CD14-positive monocyte (primary cell): ENCODE data around the gene PEMT. TPM values are rescaled to one million over a fixed set of nuclear protein-coding genes. Genes with fewer than 3 reads are reported as not detected.

Experiments used
- DNase-seq, 3 donors: peaks; one replicate each; pipeline ENCODE4 v3.0.0-alpha.2; 2011 to 2022
- H2AFZ ChIP-seq: 2 replicates; pipeline ENCODE4 v1.6.0; 2012; ENCODE audit warnings: mild to moderate bottlenecking, low read depth, low read length, inconsistent platforms; ENCODE audit not compliant: insufficient read depth, poor library complexity, severe bottlenecking
- H3K27ac ChIP-seq, 2 donors: 1 replicate in 1 of 2; 2 replicates in 1 of 2; pipeline ENCODE4 v1.5.1; 2012 to 2013; ENCODE audit warnings: low read length in 2 of 2, control low read depth in 1 of 2, inconsistent platforms in 1 of 2, low read depth in 1 of 2, mild to moderate bottlenecking in 1 of 2
- H3K27me3 ChIP-seq, 2 donors: one replicate each; pipeline versions ENCODE4 v1.6.0 to v1.6.1; 2011 to 2013; ENCODE audit warnings: low read length in 2 of 2; ENCODE audit not compliant: control insufficient read depth in 2 of 2, insufficient read depth in 2 of 2
- H3K36me3 ChIP-seq, 2 donors: replicated peaks in 1 of 2; 1 replicate in 1 of 2; 2 replicates in 1 of 2; pipeline versions ENCODE4 v1.5.1 to v1.6.1; 2012 to 2013; ENCODE audit warnings: low read length in 2 of 2, control low read depth in 1 of 2, inconsistent platforms in 1 of 2, mild to moderate bottlenecking in 1 of 2; ENCODE audit not compliant: insufficient read depth in 2 of 2, control insufficient read depth in 1 of 2
- H3K4me1 ChIP-seq, 2 donors: 1 replicate in 1 of 2; 2 replicates in 1 of 2; pipeline versions ENCODE4 v1.5.1 to v1.6.1; 2012 to 2013; ENCODE audit warnings: low read length in 2 of 2, control low read depth in 1 of 2, inconsistent platforms in 1 of 2, mild to moderate bottlenecking in 1 of 2, moderate library complexity in 1 of 2; ENCODE audit not compliant: insufficient read depth in 2 of 2, control insufficient read depth in 1 of 2
- H3K4me2 ChIP-seq: replicated peaks from 2 replicates; pipeline ENCODE3; 2012; ENCODE audit warnings: low read length, moderate library complexity, mild to moderate bottlenecking; ENCODE audit not compliant: poor library complexity, severe bottlenecking; ENCODE audit errors: extremely low read depth
- H3K4me3 ChIP-seq, 3 experiments: fragments of 200-600 bp in 1 of 3; sonication (generic) in 1 of 3; replicated peaks in 1 of 3; 1 replicate in 2 of 3; 2 replicates in 1 of 3; pipeline ENCODE4 v1.5.1; 2011 to 2013; ENCODE audit warnings: low read length in 3 of 3, mild to moderate bottlenecking in 3 of 3, control low read depth in 2 of 3, low read depth in 2 of 3, inconsistent platforms in 1 of 3, moderate library complexity in 1 of 3
- H3K79me2 ChIP-seq: 2 replicates; pipeline ENCODE4 v1.6.0; 2012; ENCODE audit warnings: mild to moderate bottlenecking, control low read depth, inconsistent platforms, low read length, moderate library complexity; ENCODE audit not compliant: insufficient read depth
- H3K9ac ChIP-seq: 2 replicates; pipeline ENCODE4 v1.6.0; 2017; ENCODE audit warnings: low read length, mild to moderate bottlenecking; ENCODE audit not compliant: insufficient read depth, poor library complexity, severe bottlenecking
- H3K9me3 ChIP-seq, 2 donors: replicated peaks in 1 of 2; 1 replicate in 1 of 2; 2 replicates in 1 of 2; pipeline versions ENCODE4 v1.5.1 to v1.6.1; 2012 to 2013; ENCODE audit warnings: low read length in 2 of 2, control low read depth in 1 of 2; ENCODE audit not compliant: control insufficient read depth in 1 of 2, insufficient read depth in 1 of 2
- H4K20me1 ChIP-seq: 2 replicates; pipeline ENCODE4 v1.6.0; 2012; ENCODE audit warnings: mild to moderate bottlenecking, low read length, control low read depth, moderate library complexity; ENCODE audit not compliant: insufficient read depth
- H3K27ac Mint-ChIP-seq, 7 donors: one replicate each; pipeline ENCODE4 v1.8.0; 2020; ENCODE audit warnings: mild to moderate bottlenecking in 7 of 7, mixed read lengths in 7 of 7, moderate library complexity in 6 of 7, inconsistent platforms in 2 of 7
- H3K27me3 Mint-ChIP-seq, 3 donors: one replicate each; pipeline ENCODE4 v1.8.0; 2021 to 2022; ENCODE audit warnings: low read depth in 3 of 3, mild to moderate bottlenecking in 3 of 3, mixed read lengths in 3 of 3, moderate library complexity in 3 of 3, inconsistent platforms in 1 of 3
- H3K36me3 Mint-ChIP-seq, 2 donors: one replicate each; pipeline ENCODE4 v1.8.0; 2020; ENCODE audit warnings: mixed read lengths in 2 of 2, inconsistent platforms in 1 of 2, mild to moderate bottlenecking in 1 of 2
- H3K4me1 Mint-ChIP-seq: one replicate; pipeline ENCODE4 v1.8.0; 2020; ENCODE audit warnings: mild to moderate bottlenecking, mixed read lengths
- H3K4me3 Mint-ChIP-seq, 2 donors: one replicate each; pipeline ENCODE4 v1.8.0; 2020; ENCODE audit warnings: mild to moderate bottlenecking in 2 of 2, mixed read lengths in 2 of 2, moderate library complexity in 1 of 2
- H3K9me3 Mint-ChIP-seq, 7 donors: one replicate each; pipeline ENCODE4 v1.8.0; 2020 to 2022; ENCODE audit warnings: mixed read lengths in 7 of 7, mild to moderate bottlenecking in 6 of 7, moderate library complexity in 6 of 7, inconsistent platforms in 2 of 7
- CTCF ChIP-seq: fragments of 200-600 bp; IDR thresholded peaks from one replicate; pipeline ENCODE4 v1.8.0; 2022; ENCODE audit warnings: antibody characterized with exemption, mild to moderate bottlenecking
- WGBS: methylation state at CpG from one replicate; pipeline ENCODE4 v1.1.5; 2013; ENCODE audit warnings: missing lambda C conversion rate; ENCODE audit not compliant: insufficient coverage; 5-methylcytosine and 5-hydroxymethylcytosine counted together
- intact Hi-C, 2 donors: fragments of 100-400 bp; cut with micrococcal nuclease; formaldehyde crosslinking; loops; one replicate each; pipeline versions ENCODE4 v1.15.0 to v1.15.1; 2023
- polyA plus RNA-seq, 3 donors: library from polyadenylated mRNA; depleted of rRNA in 1 of 3; unstranded in 2 of 3; stranded (reverse) in 1 of 3; fragments of 300-500 nt in 2 of 3; fragments of >200 nt in 1 of 3; fragmentation: Illumina TruSeq in 2 of 3; gene quantifications; 1 replicate in 2 of 3; 2 replicates in 1 of 3; pipeline ENCODE4 v1.2.3, GENCODE V29; 2012 to 2021

Gene PEMT
- polyA plus RNA-seq, 3 donors = 26.7 to 41.0 (median 38.4) TPM

DNA sequence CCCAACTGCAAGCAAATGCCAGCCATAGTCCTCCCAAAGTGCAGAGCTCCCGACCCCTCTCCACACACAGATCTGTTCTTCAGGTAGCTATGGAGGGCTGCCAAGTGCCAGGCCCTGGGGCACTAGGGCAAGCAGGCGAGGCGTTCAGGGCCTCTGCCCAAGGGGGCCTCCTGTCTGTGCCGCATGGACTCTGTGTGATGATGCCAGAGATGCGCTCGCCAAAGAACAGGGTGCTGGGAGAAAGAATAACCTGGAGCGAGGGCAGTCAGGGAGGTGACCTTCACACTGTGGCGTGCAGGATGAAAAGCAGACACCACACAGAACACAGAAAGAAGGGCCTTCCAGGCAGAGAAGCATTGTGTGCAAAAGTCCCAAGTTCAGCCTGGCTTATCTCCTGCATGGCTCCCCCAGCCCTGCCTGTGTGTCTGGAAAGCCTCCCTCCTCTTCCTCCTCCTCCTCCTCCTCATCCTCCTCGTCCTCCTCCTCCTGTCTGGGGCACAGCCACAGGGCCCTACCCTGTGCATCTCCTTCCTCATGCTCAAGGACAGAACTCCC is 44.2 kb downstream of the PEMT start:
- Histone ChIP-seq H3K4me2 (no peak overlapping the region), H3K9ac (no peak overlapping the region), H2AFZ (no peak overlapping the region), H4K20me1 (no peaks in the 10 kb centered on the region), H3K4me3 (no peak overlapping the region), H3K27me3 (no peaks in the 10 kb centered on the region), H3K4me1 (no peaks in the 10 kb centered on the region), H3K36me3 (no peaks in the 10 kb centered on the region), H3K9me3 (no peaks in the 10 kb centered on the region), H3K27ac (no peak overlapping the region), H3K79me2 (no peaks in the 10 kb centered on the region)
- no peak for DNase-seq
- Mint-ChIP-seq H3K9me3 (no peaks in the 10 kb centered on the region), H3K36me3 (no peaks in the 10 kb centered on the region), H3K27ac (no peak overlapping the region), H3K4me1 (no peaks in the 10 kb centered on the region), H3K27me3 (peaks cover 0 to 1% (median 0%) of the 10 kb centered on the region in 3 donors), H3K4me3 (no peak overlapping the region)
- intact Hi-C loops = no loop called here
- 98% methylated on average over 8 of the region's 9 CpGs for WGBS
- no peak for TF ChIP-seq CTCF

DNA sequence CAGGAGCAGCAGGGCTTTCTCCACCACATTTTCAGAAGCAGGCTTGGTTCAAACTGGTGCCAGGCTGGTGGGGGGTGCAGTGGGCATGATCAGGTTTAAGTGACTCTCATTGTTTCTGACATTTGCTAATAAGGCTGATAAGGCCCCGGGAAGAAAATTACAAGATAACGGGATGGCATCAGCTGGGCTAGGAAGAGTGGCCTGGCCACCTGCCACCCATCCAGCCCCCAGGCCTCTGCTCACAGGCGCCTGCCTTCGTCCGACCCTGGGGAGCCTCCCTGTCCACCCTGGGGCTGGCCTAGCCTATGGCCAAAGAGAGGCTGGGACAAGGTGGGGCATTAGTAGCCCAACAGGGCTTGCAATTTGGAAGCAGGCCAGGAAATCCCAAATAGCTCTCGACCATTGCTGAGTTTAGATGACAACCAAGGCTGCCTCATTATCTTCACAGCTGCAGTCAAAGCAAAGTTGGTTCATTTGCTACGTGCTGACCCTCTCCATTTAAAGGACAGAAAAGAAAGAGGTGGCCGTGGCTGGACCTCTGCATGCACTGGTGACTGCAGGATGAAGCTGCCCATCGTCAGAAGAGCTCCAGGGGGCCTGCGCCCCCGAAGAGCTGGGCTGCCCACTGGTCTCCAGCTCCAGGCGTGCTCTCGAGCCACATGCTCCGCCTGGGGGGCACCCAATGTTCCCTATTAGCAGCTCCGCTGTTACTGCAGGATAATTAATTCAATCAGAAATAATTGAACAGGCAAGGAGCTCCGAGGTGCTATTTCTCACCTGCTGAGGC is 44.9 kb downstream of the PEMT start:
- intact Hi-C loops = no loop called here
- Histone ChIP-seq H3K9ac (no peak overlapping the region), H3K27me3 (no peaks in the 10 kb centered on the region), H3K4me3 (no peak overlapping the region), H4K20me1 (no peaks in the 10 kb centered on the region), H3K27ac (no peak overlapping the region), H3K4me2 (no peak overlapping the region), H3K36me3 (no peaks in the 10 kb centered on the region), H2AFZ (no peak overlapping the region), H3K9me3 (no peaks in the 10 kb centered on the region), H3K79me2 (no peaks in the 10 kb centered on the region), H3K4me1 (no peaks in the 10 kb centered on the region)
- Mint-ChIP-seq H3K9me3 (no peaks in the 10 kb centered on the region), H3K4me3 (no peak overlapping the region), H3K36me3 (no peaks in the 10 kb centered on the region), H3K27ac (no peak overlapping the region), H3K27me3 (peaks cover 0 to 1% (median 0%) of the 10 kb centered on the region in 3 donors), H3K4me1 (no peaks in the 10 kb centered on the region)
- no peak for TF ChIP-seq CTCF
- no peak for DNase-seq
- 97% methylated on average over 15 of the region's 16 CpGs for WGBS
